Endothelial cell (in vitro differentiated cells): ENCODE results near the gene VSTM4. TPM values are rescaled to one million over a fixed set of nuclear protein-coding genes. Genes with fewer than 3 reads are reported as not detected.

Experiments used
- DNase-seq: peaks from one replicate; pipeline ENCODE4 v3.0.0; 2021; ENCODE audit warnings: low spot score
- H3K27ac Mint-ChIP-seq: one replicate; pipeline ENCODE4 v1.8.0; 2021; ENCODE audit warnings: mixed read lengths, inconsistent platforms; ENCODE audit not compliant: unreplicated experiment
- H3K27me3 Mint-ChIP-seq: one replicate; pipeline ENCODE4 v1.8.0; 2021; ENCODE audit warnings: mild to moderate bottlenecking, moderate library complexity, mixed read lengths, inconsistent platforms; ENCODE audit not compliant: unreplicated experiment
- H3K36me3 Mint-ChIP-seq: one replicate; pipeline ENCODE4 v1.8.0; 2021; ENCODE audit warnings: mild to moderate bottlenecking, low read depth, mixed read lengths, inconsistent platforms; ENCODE audit not compliant: unreplicated experiment
- H3K4me1 Mint-ChIP-seq: one replicate; pipeline ENCODE4 v1.8.0; 2021; ENCODE audit warnings: mild to moderate bottlenecking, mixed read lengths, inconsistent platforms; ENCODE audit not compliant: unreplicated experiment
- H3K4me3 Mint-ChIP-seq: one replicate; pipeline ENCODE4 v1.8.0; 2021; ENCODE audit warnings: mild to moderate bottlenecking, mixed read lengths, inconsistent platforms; ENCODE audit not compliant: unreplicated experiment
- H3K9me3 Mint-ChIP-seq: one replicate; pipeline ENCODE4 v1.8.0; 2021; ENCODE audit warnings: mixed read lengths, inconsistent platforms; ENCODE audit not compliant: unreplicated experiment
- CTCF ChIP-seq: fragments of 200-600 bp; sonication (generic); IDR thresholded peaks from one replicate; pipeline ENCODE4 v1.5.0; 2021; ENCODE audit warnings: antibody characterized with exemption; ENCODE audit not compliant: unreplicated experiment
- total RNA-seq: library from RNA; stranded (reverse); fragmentation: NEBNext Ultra II Directional; extraction: Animal tissue kit (Norgen Biotek cat#: 25700); gene quantifications from one replicate; pipeline ENCODE4 v1.2.1, GENCODE V29; 2021; ENCODE audit not compliant: unreplicated experiment

The VSTM4 gene
- total RNA-seq, 1 donor from 2014 or later, result 0.38 TPM

DNA sequence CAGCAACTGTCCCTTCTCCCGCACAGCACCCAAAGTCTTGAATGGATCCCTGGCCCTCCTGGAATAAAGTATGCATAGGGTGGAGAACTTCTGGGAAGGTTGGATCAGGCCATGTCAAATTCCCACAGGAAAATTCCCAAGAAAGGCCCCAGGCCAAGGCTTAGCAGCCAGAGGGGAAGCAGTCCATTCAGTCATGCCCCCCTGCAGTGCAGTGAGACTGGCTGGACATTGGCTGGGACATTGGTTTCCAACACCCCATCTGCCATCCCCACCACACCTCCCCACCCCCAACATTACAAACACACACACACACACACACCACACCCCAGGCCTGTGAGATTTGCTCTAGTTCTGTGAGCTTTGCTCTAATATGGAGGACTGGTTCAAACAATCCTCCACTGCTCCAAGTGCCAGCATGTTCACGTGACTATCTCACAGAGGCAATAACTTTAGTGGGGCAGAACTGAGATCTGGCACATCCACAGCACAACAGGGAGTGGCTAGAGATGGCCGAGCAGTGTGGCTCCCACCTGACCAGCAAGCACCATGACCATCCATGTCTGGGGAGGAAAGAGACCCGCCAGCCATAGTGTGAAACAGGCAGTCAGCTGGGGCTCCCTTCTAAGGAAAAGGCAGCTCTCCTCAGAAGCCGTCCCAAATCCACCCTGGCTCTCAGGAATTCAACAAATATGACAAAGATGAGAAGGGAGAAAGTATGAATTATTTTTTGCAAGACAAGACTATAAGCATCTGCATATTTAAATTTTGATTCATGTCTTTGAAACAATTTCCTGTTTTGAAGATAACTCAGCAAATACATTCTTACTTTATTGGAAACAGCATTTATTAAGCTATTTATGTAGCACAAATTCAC, 25.2 kb upstream of the VSTM4 start:
- no peaks in the 10 kb centered on the region for H3K4me1 Mint-ChIP-seq

GRCh38 chr10:49139846-49140195, 24.5 kb upstream of the VSTM4 start:
- Mint-ChIP-seq H3K27ac (no peak overlapping the region), H3K4me3 (no peak overlapping the region), H3K9me3 (no peaks in the 10 kb centered on the region), H3K4me1 (no peaks in the 10 kb centered on the region), H3K36me3 (no peaks in the 10 kb centered on the region), H3K27me3 (peaks cover 1% of the 10 kb centered on the region)
- no peak for DNase-seq
- TF ChIP-seq CTCF, result no peak

More for the DNA sequence above, 25.2 kb upstream of the VSTM4 start:
- H3K9me3 Mint-ChIP-seq, result peaks cover 3% of the 10 kb centered on the region
- no peak overlapping the region for H3K27ac Mint-ChIP-seq
- DNase-seq, result no peak
- H3K36me3 Mint-ChIP-seq, result no peaks in the 10 kb centered on the region
- no peak overlapping the region for H3K4me3 Mint-ChIP-seq
- peaks cover 1% of the 10 kb centered on the region for H3K27me3 Mint-ChIP-seq
- TF ChIP-seq CTCF, result no peak

DNA sequence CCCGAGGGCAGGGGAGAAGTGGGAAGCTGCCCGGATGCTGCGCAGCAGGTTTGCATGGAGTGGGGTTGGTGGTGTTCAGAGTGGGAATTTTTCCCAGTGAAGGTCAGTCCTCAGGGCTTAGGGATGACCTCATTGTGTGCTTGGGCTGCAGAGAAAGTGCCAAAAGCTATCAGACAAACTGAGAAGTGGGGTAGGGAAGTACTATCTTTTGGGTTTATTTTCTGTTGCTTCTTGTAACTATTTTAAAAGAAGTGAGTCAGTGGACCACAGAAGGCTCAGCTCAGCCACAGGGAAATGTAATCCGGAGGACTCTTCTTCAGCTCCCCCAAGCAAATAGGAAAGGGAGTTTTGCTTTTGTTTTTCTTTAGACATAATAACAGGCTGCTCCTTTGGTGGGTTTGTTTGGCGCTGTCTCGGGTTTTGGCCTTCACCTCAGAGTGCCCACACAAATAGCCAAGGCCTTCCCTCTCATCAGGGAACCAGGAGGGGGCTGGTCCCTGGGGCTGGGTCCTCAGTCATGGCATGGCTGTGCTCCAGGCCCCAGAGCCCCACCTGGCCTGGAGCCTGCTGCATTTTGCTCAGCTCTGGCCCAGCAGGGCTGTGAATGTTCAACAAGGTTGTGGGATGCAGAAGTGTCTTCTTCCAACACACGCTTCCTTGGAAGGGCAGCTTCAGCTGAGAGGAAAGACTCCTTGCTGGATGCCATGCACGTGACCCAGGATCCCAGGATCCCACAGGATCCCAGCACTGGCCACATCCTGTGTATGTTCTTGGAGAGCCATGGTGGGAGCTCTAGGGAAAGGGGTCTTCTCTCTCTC, 23.9 kb upstream of the VSTM4 start:
- DNase-seq, result no peak
- H3K9me3 Mint-ChIP-seq, result no peaks in the 10 kb centered on the region
- no peak overlapping the region for H3K4me3 Mint-ChIP-seq
- H3K27me3 Mint-ChIP-seq, result peaks cover 1% of the 10 kb centered on the region
- H3K36me3 Mint-ChIP-seq, result no peaks in the 10 kb centered on the region
- H3K4me1 Mint-ChIP-seq, result peaks cover 3% of the 10 kb centered on the region
- no peak overlapping the region for H3K27ac Mint-ChIP-seq
- TF ChIP-seq CTCF, result no peak

DNA sequence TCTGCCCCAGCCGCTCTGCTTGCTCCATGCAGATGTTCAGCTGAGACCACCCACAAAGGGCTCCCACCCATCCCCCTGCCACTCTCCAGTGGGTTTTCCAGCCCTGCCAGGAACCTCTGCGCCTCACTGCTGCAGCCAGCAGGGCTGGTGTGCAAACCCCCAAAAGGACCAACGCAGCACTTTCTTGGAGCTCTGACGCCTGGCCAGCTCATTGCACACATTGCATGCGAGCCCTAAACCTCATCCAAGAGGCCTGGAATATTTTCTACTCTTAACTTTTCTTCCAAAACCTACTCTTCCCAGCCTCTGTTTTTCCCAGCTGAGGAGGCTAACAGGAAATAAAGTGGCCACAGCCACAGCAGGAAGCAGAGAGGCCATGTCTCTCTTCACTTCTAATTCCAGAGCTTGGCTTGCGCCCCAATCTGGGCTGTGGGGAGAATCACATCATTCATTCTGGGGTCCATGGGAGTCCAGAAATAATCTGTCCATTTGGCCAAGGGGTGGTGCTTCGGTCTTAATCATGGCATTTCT, 23.1 kb upstream of the VSTM4 start:
- H3K36me3 Mint-ChIP-seq, result no peaks in the 10 kb centered on the region
- no peak overlapping the region for H3K27ac Mint-ChIP-seq
- peaks cover 3% of the 10 kb centered on the region for H3K4me1 Mint-ChIP-seq
- H3K4me3 Mint-ChIP-seq, result no peak overlapping the region
- H3K9me3 Mint-ChIP-seq, result no peaks in the 10 kb centered on the region
- no peak for TF ChIP-seq CTCF
- H3K27me3 Mint-ChIP-seq, result peaks cover 1% of the 10 kb centered on the region
- DNase-seq, result no peak
